Measurements from ENCODE around the gene SGSM2. TPM values are rescaled to one million over a fixed set of nuclear protein-coding genes. Genes with fewer than 3 reads are reported as not detected.

SGSM2 gene
- total RNA-seq, 1 donor from 2014 or later, result 113 TPM

DNA sequence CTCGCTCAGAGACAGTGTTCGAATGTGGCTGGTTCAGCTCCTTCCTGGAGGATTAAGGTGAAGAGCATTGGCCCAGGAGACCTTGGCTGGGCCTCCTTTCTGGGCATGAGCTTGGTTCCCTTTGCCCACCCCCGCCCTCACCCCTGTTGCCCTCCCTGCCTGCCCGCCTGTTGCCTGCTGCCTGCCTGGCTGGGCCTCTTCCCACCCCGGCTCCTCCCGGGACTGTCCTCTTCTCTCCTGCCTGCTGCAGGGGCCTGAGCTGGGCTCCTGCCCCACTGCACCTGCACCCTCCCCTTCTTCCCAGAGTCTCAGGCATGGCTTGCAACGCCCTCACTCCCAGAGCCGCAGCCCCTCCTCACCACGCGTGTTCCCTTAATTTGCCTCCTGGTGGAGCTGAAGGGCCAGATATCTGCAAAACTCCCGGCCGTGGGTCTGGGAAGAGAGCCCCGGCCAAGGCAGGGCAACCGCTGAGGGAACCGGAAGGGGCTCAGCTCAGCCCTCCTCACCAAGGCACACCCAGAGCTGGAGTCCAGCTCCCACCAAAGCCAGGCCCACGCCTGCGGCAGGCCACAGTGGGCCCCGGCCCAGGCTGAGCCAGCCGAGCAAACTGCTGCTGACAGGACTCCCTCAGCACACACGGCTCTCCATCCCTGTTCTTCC, 32.4 kb downstream of the SGSM2 start:
- no peak for DNase-seq (ENCODE audit: low spot score)

DNA sequence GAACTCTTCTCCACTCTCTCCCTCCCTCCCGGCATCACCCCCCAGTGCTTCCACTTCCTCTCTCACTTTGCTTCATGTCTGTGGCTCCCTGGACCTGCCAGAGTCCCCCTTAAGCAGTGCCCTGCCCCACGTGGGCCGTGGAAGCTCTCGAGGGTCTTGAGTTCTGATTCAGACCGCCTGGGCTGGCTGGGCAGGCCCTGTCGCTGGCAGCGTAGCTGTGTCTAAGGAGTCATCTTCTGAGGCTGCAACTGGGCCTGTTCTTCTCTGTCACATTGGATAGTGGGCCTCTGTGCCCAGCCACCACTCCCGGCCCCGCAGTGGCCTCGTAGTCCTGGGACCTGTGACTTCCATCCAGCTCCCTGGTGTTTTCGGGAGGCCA, 32.9 kb downstream of the SGSM2 start:
- no peak for DNase-seq (ENCODE audit: low spot score)

DNA sequence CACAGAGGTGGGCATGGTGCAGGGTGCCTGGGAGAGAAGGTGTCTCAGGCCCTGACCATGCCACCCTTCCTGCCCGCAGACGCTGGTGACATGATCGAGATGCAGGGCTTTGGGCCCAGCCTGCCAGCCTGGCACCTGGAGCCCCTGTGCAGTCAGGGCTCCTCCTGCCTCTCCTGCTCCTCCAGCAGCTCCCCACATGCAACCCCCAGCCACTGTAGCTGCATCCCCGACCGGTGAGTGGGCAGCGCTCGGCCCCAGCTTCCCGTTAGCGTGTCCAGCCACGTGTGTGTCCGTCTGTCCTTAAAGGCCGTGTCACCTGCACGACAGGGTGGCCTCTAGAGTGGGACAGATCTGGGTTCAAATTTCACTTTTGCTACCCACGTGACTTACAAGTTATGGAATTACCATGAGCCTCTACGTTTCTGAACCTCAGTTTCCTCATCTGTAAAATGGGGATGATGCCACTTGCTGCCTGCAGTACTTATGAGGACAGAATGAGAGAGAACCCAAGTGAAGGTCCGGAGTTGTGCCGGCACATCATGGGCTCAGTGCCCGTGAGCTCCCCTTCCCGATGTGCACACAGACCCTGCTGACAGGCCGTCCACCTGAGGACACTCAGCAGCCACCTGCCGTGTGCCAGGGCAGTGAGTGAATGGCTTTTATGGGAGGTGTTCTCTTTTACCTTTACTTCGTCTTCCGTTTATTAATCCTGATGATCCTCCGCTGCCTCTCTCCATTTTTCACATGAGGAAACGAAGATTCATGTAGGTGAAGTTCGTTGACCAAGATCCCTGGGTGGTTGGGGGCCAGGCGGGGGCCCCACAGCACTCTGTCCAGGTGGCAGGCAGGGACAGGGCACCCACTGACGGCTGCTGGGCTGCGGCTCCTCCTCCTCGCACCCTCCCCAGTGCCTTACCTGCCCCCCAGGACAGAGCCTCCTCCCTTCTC, 34.2 kb downstream of the SGSM2 start:
- DNase-seq (ENCODE audit: low spot score), result no peak

DNA sequence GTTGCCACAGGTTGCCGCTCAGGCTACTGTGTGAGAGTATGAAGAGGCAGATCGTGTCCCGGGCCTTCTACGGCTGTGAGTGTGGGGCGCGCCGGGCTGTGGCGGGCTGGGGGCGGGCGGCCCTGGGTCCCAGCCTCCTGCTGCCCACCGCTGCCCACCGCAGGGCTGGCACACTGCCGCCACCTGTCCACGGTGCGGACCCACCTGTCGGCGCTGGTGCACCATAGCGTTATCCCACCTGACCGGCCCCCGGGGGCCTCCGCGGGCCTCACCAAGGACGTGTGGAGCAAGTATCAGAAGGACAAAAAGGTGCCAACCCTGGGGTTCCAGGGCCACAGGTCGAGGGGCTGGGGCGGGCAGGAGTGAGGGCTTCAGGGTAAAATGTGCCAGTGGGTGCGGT, 34.9 kb downstream of the SGSM2 start:
- DNase-seq (ENCODE audit: low spot score), result no peak

DNA sequence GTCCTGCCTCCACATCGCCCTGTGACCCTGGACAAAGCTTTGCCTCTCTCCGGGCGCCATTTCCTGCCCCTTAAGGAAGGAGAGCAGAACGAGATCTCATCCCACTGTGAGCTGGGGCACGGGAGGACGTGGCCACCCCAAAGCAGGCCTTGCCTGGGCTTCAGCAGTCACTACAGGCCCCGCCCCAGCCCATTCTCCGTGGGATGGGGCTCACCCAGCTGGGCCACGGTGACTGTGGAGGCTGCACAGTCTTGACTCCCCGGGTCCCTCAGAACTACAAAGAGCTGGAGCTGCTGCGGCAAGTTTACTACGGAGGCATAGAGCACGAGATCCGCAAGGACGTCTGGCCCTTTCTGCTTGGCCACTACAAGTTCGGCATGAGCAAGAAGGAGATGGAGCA, 35.4 kb downstream of the SGSM2 start:
- DNase-seq (ENCODE audit: low spot score), result no peak

DNA sequence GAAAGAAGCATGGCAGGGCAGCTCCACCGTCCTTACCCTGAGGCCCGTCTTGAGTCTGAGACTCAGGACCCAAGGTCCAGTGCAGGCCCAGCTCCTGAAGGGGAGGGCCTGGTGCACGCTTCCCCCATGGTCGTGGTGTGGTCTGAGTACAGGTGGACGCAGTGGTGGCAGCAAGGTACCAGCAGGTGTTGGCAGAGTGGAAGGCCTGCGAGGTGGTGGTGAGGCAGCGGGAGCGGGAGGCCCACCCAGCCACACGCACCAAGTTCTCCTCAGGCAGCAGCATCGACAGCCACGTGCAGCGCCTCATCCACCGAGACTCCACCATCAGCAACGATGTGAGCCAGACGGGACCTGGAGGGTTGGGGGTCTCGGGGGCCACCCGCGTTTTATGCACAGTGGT, 35.9 kb downstream of the SGSM2 start:
- no peak for DNase-seq (ENCODE audit: low spot score)

DNA sequence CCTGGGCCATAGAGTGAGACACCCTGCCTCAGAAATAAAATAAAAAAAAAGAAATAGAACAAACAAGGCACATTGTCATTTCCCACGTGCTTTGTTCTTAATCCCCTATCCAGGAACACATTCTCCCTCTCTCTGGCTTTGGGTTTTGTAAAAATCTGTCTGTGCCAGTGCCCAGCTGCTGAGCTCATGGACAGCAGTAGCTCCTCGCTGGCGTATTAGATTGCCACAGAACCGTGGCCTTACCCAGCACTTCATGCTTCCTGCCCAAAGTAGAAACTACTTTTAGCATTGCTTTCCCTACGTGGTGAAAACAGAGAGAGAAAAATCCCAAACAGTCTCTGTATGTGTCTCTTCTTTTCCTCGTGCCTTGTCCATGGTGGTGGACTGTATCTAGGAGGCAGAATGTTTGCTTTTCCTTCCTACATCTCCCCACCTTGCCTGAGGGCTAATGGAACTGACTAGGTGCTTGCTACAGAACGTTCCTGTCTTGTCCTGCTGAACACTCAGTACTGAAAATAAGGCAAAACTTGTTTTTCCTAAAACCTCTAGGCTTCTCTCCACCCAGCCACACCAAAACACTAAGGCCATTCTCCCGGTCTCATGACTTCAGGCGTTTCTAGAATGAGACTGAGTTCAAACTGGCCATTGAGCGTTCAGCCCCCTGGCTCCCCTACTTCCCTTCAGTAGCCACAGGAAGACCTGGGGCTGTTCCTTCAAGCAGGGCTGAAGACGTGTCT, 37.4 kb downstream of the SGSM2 start:
- no peak for DNase-seq (ENCODE audit: low spot score)

DNA sequence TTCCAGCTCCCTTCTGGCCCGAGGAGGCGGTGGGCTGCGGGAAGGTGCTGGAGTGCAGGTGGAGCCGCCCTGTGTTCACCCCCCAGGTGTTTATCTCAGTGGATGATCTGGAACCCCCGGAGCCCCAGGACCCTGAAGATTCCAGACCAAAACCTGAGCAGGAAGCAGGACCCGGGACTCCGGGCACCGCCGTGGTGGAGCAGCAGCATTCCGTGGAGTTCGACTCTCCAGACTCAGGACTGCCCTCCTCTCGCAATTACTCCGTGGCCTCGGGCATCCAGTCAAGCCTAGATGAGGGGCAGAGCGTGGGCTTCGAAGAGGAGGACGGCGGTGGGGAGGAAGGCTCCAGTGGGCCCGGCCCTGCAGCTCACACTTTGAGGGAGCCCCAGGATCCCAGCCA, 38.1 kb downstream of the SGSM2 start:
- no peak for DNase-seq (ENCODE audit: low spot score)

DNA sequence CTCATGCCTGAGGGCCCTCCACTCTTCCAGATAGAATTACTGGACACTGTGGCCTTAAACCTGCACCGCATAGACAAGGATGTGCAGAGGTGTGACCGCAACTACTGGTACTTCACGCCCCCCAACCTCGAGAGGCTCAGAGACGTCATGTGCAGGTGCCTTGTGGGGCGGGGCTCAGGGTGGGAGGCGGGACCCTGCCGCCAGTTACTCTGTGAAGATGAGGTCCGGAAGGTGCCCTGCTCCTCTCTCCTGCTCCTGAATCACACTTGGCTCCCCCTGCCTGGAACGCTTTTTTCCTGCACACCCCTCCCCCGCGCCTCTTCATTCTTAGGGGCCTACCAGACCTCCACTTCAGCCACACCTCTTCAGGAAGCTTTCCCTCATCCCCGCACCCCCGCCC, 38.8 kb downstream of the SGSM2 start:
- no peak for DNase-seq (ENCODE audit: low spot score)

DNA sequence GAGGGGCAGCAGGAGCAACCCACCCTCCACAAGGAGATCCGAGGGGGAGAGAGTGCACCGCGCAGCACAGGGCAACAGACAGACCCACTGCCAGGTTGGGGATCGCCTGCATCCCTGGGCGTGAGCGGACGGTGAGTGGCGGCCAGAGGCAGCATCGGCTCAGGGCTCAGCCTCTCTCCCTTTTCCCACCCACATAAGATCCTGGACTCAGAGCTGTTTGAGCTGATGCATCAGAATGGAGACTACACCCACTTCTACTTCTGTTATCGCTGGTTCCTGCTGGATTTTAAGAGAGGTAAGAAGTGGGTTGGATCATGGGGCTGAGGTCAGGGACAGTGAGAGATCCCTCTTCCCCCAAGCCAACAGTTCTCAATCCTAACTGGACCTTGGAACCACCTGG, 40.4 kb downstream of the SGSM2 start:
- DNase-seq (ENCODE audit: low spot score), result no peak

DNA sequence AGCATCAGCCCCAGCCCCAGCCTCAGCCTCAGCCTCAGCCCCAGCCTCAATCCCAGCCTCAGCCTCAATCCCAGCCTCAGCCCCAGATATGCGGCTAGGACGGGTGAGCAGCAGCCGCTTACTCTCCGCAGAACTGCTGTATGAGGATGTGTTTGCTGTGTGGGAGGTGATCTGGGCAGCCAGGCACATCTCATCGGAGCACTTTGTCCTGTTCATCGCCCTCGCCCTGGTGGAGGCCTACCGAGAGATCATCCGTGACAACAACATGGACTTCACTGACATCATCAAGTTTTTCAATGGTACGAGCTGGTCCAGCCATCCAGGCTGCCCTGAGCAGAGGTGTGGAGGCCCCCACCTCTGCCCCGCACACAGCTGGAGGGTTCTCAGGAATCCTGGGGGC, 41.6 kb downstream of the SGSM2 start:
- no peak for DNase-seq (ENCODE audit: low spot score)

DNA sequence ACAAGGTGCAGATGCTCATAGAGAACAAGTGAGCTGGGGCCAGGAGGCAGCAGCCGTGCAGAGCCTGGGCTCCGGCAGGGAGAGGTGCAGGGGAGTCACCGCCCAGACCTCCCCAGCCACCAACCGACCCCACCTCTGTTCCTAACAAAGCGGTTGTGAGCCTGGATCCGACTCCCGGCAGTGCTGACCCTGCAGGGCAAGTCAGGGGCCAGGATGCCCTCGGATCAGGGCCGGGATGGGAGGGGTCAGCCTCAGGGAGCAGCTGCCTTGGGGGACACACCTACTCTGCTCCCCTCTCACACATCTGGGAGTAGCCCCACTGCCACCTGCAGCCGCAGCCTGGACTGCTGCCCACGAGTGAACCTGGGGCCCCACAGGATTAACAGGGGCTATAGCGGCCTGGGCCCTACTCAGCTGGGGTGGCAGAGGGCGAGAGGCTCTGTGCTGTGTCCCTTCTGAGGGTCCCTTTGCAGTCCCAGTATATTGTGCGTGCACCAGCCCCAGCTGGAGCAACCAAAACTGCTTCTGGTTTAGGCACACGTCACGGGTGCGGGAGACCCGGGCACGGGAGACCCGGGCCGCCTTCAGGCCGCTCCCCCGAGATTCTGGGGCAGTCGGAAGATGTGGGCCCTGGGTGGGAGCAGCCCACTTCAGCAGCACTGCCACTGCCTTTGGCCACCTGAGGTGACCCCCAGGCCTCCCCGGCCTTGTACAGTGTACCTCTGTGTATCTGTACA, 42.4 kb downstream of the SGSM2 start:
- no peak for DNase-seq (ENCODE audit: low spot score)

DNA sequence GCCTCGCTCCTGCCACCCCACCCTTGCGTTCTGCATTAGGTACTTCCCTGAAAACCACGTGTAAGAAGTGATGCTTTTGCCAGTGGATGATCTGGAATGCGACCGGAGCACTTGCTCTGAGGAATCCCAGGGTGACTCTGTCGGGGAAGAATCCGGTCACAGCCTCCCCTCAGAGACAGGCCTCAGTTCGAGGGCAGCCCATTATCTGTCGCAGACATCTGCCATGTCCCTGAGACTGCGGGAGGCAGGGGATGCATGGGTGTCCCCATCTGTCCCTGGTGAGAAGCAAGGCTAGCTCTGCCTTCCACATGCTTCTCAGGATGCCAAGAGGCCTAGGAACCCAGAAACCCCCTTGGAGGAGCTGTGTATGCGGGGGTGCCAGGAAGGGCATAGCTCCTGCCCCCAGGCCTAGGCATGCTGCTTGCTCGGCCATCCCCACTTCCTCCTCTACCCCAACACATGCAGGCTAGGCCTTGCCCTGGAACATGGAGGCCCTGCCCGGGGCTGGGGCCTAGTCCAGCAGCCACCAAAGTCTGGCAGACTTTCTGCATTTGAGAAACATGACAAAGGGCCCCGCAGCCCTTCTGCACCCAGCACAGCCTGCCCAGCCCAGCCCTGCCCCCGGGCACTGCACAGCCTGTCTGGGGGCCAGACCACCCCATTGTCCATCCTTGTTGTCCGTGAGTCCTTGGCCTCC, 43.1 kb downstream of the SGSM2 start:
- no peak for DNase-seq (ENCODE audit: low spot score)

DNA sequence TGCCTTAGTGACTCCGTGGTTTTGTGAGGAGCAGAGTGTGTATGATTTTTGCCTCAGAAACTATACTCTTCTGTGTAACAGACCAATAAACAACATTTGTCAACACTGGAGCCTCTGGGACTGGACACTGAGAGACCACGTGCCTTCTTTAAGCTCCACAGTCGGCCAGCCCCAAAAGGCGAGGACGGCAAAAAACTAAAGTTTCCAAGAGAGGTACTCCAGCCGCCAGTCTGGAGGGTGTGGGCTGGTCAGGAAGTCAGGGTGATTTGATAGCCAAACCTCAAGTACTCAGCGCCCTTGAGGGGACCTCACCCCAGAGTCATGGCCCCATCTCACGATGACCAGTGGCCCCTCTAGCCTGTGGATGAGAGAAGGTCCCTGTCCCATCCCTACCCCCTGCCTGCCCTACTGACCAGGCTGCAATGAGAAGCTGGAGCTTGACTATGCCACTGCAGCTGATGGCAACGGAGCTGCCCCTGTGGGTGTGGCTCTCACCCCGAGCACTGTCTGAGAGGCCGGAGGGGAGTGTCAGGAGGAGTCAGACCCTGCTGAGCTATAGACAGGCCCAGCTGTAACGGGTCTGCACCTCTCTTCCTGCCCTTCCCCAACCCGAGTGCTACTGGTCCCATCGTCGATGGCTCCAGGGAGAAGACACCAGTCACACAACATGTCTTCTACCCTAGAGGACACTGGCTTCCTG, 43.8 kb downstream of the SGSM2 start:
- no peak for DNase-seq (ENCODE audit: low spot score)

DNA sequence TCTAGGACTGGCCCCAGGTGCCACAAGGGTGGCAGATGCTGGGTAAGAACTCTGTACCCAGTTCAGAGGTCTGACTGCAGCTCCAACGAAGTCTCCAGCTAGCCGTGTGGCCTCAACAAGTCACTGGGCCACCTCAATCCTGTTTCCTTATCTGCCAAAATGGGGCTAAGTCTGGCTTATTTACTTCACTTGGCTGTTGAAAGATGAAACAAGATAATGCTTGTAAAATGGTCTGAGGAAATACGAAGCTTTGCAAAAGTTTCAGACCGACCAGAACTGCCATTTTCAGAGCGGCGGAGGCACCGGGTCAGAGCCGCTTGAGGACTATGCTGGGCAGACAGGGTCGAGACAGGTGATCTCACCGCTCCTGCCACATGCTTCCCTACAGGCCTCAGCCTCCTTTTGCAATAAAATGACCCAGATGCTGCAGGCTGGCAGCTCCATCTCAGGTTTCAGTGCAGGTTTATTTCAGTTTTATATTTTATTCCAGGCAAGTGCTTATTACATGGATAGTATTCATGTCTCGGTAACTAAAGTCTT, 46.4 kb downstream of the SGSM2 start:
- DNase-seq (ENCODE audit: low spot score), result no peak

DNA sequence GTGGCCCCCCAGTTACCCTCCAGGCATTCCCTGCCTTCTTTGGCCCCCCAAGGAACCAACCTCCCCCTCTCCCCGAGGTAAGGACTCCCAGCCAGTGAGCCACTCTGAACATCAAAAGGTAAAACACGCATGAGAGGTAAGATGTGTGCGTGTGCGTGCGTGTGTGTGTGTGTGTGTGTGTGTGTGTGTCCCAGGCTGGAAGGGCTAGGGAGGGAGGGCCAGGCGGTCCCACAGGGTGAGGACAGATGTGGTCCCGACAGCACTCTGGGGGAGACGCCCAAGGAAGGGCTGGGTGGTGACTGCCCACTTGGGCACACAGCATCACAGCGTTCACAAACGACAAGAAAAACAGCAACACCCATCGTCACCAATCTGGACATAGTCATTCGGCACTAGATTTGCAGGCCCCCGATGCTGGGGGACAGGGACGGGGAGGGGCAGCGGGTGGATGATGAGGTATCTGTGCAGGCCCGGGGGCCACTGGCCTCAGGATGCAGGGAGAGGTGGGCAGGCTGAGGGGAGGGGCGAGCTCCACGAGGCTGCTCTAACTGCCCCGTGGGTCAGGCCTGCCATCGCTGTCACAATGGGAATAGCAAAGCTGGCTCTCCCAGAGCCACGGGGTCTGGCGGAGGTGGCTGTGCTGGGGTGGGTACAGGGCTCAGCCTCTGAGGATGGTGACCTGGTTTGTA, 47.3 kb downstream of the SGSM2 start:
- no peak for DNase-seq (ENCODE audit: low spot score)

DNA sequence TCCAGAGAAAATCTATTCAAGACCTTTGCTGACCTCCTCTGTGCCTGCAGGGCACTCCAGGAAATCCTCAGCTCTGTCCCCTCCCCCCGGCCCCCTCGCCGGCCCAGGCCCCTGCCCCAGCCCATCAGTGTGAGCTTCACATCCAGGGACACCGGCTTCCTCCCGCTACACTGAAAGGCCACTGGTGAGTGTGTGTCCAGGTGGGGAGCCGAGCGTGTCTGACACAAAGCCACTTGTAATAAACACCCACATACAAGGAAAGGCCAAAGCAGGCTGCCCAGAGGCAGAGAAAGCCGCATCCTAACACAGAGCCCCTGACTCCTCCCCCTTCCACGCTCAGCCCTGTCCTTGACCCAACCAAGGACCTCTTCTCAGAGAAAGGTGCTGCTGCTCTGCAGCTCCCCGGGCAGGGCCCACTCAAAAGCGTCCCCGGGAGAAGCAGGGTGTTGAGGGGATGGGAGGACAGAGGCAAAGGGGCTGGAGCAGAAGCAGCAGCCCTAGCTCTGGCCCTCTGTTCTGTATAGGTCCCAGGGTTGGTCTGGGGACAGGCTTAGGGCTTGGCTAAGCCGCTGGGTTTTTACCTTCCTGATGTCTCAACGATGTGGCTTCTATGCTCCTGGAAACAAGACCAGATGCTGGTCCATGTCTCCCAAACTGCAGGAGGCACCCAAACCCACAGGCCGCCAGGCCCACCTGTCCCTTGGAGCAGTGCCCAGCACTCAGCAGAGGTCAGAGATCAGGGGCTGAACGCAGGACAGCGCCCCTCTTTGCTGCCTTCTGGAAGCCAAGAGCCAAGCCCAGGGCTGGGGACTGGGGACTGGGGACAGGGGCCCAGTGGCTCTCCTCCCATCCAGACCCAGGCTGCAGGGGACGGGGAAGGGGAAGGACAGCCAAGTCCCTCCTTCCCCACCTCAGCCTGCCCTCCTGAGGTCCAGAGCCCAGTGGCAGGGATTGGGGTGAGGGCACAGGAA, 48.2 kb downstream of the SGSM2 start:
- DNase-seq (ENCODE audit: low spot score), result no peak

DNA sequence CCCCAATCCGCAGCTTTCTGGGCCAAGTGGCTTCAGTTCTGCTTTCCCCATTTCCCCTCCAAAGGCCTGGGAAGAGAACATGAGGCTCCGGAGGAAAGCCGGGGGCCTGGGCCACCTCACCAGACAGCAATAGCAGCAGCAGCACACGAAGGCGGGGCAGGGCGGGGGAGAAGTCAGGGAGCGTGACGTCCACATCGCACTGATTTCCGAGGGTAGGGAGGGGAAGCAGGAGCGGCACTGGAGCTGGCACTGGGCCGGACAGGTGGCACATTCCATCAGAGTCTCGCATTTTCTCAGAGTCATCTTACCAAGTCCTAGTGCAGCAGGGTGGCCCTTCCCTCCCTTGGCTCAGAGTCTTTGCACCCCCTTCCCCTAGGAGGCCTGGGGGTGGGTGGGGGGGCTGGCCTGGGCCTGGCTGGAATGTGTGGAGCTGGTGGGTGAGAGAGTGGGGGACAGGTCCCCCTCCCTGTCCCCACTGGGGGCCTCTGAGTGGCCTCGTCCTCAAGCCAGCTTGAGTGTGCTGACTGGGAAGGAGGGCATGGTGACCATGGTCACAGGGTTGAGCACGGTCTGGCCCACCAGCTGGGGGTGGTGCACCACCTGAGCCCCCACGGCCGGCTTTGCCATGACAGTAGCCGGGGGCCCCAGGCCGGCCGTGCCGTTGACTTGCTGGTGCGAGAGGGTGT, 49.2 kb downstream of the SGSM2 start:
- DNase-seq (ENCODE audit: low spot score), result peak; percentile 84
